ENCODE measurements around the gene DNLZ.

Gene DNLZ

GRCh38 chr9:136328011-136328621 lies 35.4 kb downstream of the DNLZ start:
- TF ChIP-seq, protein P1, sequence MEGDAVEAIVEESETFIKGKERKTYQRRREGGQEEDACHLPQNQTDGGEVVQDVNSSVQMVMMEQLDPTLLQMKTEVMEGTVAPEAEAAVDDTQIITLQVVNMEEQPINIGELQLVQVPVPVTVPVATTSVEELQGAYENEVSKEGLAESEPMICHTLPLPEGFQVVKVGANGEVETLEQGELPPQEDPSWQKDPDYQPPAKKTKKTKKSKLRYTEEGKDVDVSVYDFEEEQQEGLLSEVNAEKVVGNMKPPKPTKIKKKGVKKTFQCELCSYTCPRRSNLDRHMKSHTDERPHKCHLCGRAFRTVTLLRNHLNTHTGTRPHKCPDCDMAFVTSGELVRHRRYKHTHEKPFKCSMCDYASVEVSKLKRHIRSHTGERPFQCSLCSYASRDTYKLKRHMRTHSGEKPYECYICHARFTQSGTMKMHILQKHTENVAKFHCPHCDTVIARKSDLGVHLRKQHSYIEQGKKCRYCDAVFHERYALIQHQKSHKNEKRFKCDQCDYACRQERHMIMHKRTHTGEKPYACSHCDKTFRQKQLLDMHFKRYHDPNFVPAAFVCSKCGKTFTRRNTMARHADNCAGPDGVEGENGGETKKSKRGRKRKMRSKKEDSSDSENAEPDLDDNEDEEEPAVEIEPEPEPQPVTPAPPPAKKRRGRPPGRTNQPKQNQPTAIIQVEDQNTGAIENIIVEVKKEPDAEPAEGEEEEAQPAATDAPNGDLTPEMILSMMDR (IDR thresholded peaks at IDR 0.05; ENCODE audit: low read depth, low read length) = no peak
- TF ChIP-seq EZH2phosphoT487 (IDR thresholded peaks at IDR 0.05; ENCODE audit: low read depth) = no peak
- Histone ChIP-seq H2AFZ (ENCODE audit: low read depth, low read length) (no peak overlapping the region), H3K4me2 (ENCODE audit: low read length) (peak overlapping the region; percentile 95)

DNA sequence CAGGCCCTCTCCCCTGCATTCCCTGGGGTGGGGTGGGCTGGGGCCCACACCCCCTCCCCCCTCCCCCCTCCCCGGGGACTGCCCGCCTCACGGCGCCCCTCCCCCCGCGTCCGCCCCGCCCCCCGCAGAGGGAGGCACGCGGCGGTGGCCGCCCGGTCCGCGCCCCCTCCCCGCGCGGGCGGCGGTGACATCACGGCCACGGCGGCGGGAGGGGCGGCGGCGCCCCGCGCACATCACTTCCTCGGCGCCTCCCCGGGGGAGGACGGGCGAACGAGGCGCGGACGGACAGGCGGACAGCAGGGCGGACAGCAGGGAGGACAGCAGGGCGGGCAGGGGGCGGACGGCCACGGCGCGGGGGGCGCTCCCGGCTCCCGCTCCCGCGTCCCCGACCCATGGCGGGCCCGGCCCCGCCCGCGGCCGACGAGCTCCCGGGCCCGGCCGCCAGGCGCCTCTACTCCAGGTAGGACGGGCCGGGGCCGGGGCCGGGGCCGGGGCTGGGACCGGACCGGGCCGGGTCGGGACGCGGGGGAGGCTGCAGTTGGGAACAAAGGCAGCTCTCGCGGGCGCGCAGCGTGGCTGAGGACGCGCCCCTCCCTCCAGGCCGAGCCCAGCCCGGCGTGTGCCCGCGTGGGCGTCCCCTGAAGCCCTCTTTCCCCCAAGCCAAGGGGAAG lies 36.1 kb downstream of the DNLZ start, which contains the start of gene GPSM1:
GPSM1 (plus strand) TSS at position 236 of the 671 bp plus-strand sequence; CDS start at position 393, 157 bp downstream.
- peak within 1 kb of the TSS; percentile 84 for H3K4me3 ChIP-seq (ENCODE audit: low read length)
- H4K20me1 ChIP-seq (ENCODE audit: insufficient read depth, low read length) = no peaks in the 10 kb centered on the region
- peak within 1 kb of the TSS; percentile 84 for H2AFZ ChIP-seq (ENCODE audit: low read depth, low read length)
- H3K27ac ChIP-seq (ENCODE audit: low read length) = no peak within 1 kb of the TSS
- peaks cover 25% of the 10 kb centered on the region; the same call in 1 of the 2 replicates for H3K4me1 ChIP-seq (ENCODE audit: low read length)
- no peak for TF ChIP-seq EZH2phosphoT487 (IDR thresholded peaks at IDR 0.05; ENCODE audit: low read depth)
- TF ChIP-seq, protein P1 (IDR thresholded peaks at IDR 0.05; ENCODE audit: low read depth, low read length) = no peak
- H3K4me2 ChIP-seq (ENCODE audit: low read length) = peak within 1 kb of the TSS; percentile 95
- peak within 1 kb of the TSS; percentile 79 for H3K9ac ChIP-seq (ENCODE audit: low read length)
- no peaks in the 10 kb centered on the region for H3K79me2 ChIP-seq (ENCODE audit: low read length)
- H3K9me3 ChIP-seq (ENCODE audit: insufficient read depth, low read length) = no peaks in the 10 kb centered on the region
- H3K36me3 ChIP-seq (replicated peaks; ENCODE audit: low read depth, low read length) = no peaks in the 10 kb centered on the region
- H3K27me3 ChIP-seq (ENCODE audit: low read depth, low read length) = no peaks in the 10 kb centered on the region

More at GRCh38 chr9:136328011-136328621, 35.4 kb downstream of the DNLZ start:
- peak overlapping the region; percentile 84 for H3K4me3 ChIP-seq (ENCODE audit: low read length)
- peaks cover 25% of the 10 kb centered on the region; the same call in 1 of the 2 replicates for H3K4me1 ChIP-seq (ENCODE audit: low read length)
- H3K36me3 ChIP-seq (replicated peaks; ENCODE audit: low read depth, low read length) = no peaks in the 10 kb centered on the region
- no peaks in the 10 kb centered on the region for H3K27me3 ChIP-seq (ENCODE audit: low read depth, low read length)
- no peaks in the 10 kb centered on the region for H3K9me3 ChIP-seq (ENCODE audit: insufficient read depth, low read length)
- no peaks in the 10 kb centered on the region for H4K20me1 ChIP-seq (ENCODE audit: insufficient read depth, low read length)
- no peak overlapping the region for H3K27ac ChIP-seq (ENCODE audit: low read length)
- H3K9ac ChIP-seq (ENCODE audit: low read length) = peak overlapping the region; percentile 79
- no peaks in the 10 kb centered on the region for H3K79me2 ChIP-seq (ENCODE audit: low read length)

DNA sequence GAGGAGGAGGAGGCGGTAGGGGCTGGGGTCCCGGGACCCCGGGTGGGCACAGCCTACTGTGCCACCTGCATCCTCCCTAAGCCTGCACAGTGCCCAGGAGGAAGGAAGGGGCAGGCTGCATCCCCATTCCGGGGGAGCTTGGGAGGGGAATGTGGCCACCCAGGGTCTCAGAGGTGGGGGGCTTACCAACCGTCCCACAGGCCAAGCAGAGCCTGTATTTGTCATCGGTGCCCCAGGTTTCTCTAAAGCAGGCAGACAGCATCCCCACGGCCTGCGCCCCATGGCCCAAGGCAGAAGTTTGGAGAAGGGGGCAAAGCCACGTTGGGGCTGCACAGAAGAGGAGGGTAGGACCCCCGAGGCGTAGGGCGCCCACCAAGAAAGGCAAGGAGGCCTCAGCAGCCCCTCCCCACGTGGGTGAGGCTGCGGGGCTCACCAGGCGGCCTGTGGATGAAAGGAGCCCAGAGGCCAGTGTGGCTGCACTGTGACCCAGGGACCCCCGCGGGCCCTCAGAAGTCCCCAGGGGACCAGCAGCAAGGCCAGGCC lies 36.7 kb downstream of the DNLZ start:
- Histone ChIP-seq H2AFZ (ENCODE audit: low read depth, low read length) (peak overlapping the region; percentile 84), H3K4me1 (ENCODE audit: low read length) (peaks cover 21% of the 10 kb centered on the region; the same call in 1 of the 2 replicates), H3K9ac (ENCODE audit: low read length) (peak overlapping the region; percentile 79), H3K4me3 (ENCODE audit: low read length) (peak overlapping the region; percentile 84), H4K20me1 (ENCODE audit: insufficient read depth, low read length) (no peaks in the 10 kb centered on the region), H3K27ac (ENCODE audit: low read length) (no peak overlapping the region), H3K79me2 (ENCODE audit: low read length) (no peaks in the 10 kb centered on the region), H3K27me3 (ENCODE audit: low read depth, low read length) (no peaks in the 10 kb centered on the region), H3K4me2 (ENCODE audit: low read length) (peak overlapping the region; percentile 95), H3K36me3 (replicated peaks; ENCODE audit: low read depth, low read length) (no peaks in the 10 kb centered on the region), H3K9me3 (ENCODE audit: insufficient read depth, low read length) (no peaks in the 10 kb centered on the region)
- TF ChIP-seq, protein P1 (IDR thresholded peaks at IDR 0.05; ENCODE audit: low read depth, low read length) = no peak
- TF ChIP-seq EZH2phosphoT487 (IDR thresholded peaks at IDR 0.05; ENCODE audit: low read depth) = no peak

Measured in OCI-LY3 (cell line).